Prostate gland (tissue), 2 donors: ENCODE results near the gene KDM4C. TPM values are rescaled to one million over a fixed set of nuclear protein-coding genes. Genes with fewer than 3 reads are reported as not detected.

ENCODE experiments used
- DNase-seq: peaks from one replicate; pipeline ENCODE4 v3.0.0-alpha.2; 2019; ENCODE audit warnings: low spot score
- H3K27ac ChIP-seq, 2 donors: fragments of 200-600 bp; sonication (generic); 2 replicates each; pipeline ENCODE4 v1.5.1; 2017 to 2019
- H3K27me3 ChIP-seq: fragments of 200-600 bp; sonication (generic); replicated peaks from 2 replicates; pipeline ENCODE4 v1.5.1; 2019; ENCODE audit not compliant: insufficient read depth
- H3K36me3 ChIP-seq, 2 donors: fragments of 200-600 bp; sonication (generic); 1 replicate in 1 of 2; 2 replicates in 1 of 2; pipeline versions ENCODE4 v1.5.1 to v1.8.1; 2017 to 2019
- H3K4me1 ChIP-seq: fragments of 200-600 bp; sonication (generic); replicated peaks from 2 replicates; pipeline ENCODE4 v1.5.1; 2019
- H3K4me3 ChIP-seq, 2 donors: fragments of 200-600 bp; sonication (generic); 2 replicates each; pipeline ENCODE4 v1.5.1; 2017 to 2019
- H3K9me3 ChIP-seq: fragments of 200-600 bp; sonication (generic); 2 replicates; pipeline ENCODE4 v1.5.1; 2017
- POLR2A ChIP-seq: fragments of 450-650 bp; IDR thresholded peaks from one replicate; pipeline ENCODE4 v1.6.1; 2016; ENCODE audit warnings: antibody characterized with exemption, mild to moderate bottlenecking
- POLR2AphosphoS5 ChIP-seq: sonication (generic); formaldehyde crosslinking; IDR thresholded peaks from one replicate; pipeline ENCODE4 v1.6.1; 2017; ENCODE audit warnings: antibody characterized with exemption
- WGBS: methylation state at CpG from one replicate; pipeline ENCODE4 v1.1.5; 2018; 5-methylcytosine and 5-hydroxymethylcytosine counted together
- intact Hi-C: fragments of 100-400 bp; cut with DNase I; formaldehyde crosslinking; loops from one replicate; pipeline ENCODE4 v1.14.2; 2022
- total RNA-seq, 2 donors: library from RNA; depleted of rRNA; stranded (reverse); fragments of >200 nt; gene quantifications; one replicate each; pipeline ENCODE4 v1.1.0, GENCODE V29; 2016
- TF ChIP-seq, protein P1 (sequence below), 4 experiments: fragments of 200-600 bp in 2 of 4; fragments of 450-650 bp in 2 of 4; sonication (generic) in 2 of 4; IDR thresholded peaks; 1 replicate in 3 of 4; 2 replicates in 1 of 4; pipeline ENCODE4 v1.5.1; 2016 to 2019; ENCODE audit warnings: antibody characterized with exemption in 4 of 4, mild to moderate bottlenecking in 2 of 4, moderate library complexity in 2 of 4

The KDM4C gene
- total RNA-seq, 2 donors from 2014 or later: 18.1 to 27.7 TPM

DNA sequence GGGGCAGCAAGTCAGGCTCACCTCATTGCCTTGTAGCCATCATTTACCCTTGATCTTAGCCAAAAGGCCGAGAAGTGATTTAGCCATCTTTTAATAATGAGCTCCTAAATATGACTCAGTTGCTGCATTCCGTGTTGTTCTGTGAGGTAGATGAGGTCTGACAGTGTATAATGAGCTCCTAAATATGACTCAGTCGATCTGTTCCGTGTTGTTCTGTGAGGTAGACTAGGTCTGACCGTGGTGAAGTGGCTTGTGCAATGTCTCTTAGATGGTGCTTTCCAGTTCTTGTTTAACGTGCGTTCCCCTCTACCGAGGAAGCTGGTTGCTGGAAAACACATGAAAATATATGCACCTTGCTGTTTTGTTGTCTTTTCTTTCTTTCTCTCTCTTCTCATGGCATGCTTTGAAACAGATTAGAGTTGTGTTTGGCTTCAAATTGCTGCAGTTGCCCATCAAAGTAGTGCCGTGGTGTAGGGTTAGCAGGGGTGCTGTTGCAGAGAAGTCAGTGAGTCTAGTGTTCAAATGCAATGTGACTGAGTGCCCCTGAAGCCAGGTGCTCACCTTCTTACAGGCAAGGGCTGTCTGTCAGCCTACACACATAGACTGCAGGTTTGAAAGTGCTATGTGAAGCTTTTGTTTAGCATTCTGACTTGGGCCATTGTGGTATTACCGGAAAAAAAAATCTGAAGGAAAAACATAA is 118.6 kb downstream of the KDM4C start:
- H3K9me3 ChIP-seq: no peaks in the 10 kb centered on the region
- no peak overlapping the region for H3K27ac ChIP-seq
- H3K27me3 ChIP-seq: no peaks in the 10 kb centered on the region
- TF ChIP-seq, protein P1, sequence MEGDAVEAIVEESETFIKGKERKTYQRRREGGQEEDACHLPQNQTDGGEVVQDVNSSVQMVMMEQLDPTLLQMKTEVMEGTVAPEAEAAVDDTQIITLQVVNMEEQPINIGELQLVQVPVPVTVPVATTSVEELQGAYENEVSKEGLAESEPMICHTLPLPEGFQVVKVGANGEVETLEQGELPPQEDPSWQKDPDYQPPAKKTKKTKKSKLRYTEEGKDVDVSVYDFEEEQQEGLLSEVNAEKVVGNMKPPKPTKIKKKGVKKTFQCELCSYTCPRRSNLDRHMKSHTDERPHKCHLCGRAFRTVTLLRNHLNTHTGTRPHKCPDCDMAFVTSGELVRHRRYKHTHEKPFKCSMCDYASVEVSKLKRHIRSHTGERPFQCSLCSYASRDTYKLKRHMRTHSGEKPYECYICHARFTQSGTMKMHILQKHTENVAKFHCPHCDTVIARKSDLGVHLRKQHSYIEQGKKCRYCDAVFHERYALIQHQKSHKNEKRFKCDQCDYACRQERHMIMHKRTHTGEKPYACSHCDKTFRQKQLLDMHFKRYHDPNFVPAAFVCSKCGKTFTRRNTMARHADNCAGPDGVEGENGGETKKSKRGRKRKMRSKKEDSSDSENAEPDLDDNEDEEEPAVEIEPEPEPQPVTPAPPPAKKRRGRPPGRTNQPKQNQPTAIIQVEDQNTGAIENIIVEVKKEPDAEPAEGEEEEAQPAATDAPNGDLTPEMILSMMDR (IDR thresholded peaks at IDR 0.05): no peak
- TF ChIP-seq POLR2AphosphoS5 (no peak), POLR2A (no peak)
- H3K36me3 ChIP-seq: no peaks in the 10 kb centered on the region
- no peaks in the 10 kb centered on the region for H3K4me1 ChIP-seq
- DNase-seq: no peak
- intact Hi-C loops: no loop called here
- WGBS: 95% methylated on average over 10 of the region's 10 CpGs
- no peak overlapping the region for H3K4me3 ChIP-seq

DNA sequence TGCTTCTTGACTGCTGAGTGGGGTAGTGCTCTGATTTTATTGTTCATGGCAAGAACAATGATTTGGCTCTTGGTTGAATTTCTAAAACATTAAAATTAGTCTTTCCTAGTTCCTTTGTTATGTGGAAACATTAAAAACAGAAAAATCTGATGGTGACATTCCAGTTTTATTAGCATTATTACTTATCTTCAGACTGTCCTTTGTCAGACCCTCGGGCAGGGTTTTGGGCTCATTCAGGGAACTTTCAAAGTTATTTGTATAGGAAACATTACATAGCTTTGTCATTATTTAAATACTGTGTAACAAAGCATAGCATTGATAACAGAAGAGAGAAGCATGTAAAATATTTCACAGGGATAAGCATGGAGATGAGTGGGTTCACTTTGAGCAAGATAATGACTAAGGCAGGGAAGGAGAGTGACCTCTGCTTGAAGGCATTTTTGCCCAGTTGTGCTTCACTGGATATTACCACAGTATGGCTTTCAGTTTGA is 119.9 kb downstream of the KDM4C start:
- no peak for TF ChIP-seq POLR2A
- no peak for TF ChIP-seq POLR2AphosphoS5
- TF ChIP-seq, protein P1 (IDR thresholded peaks at IDR 0.05): no peak
- no peak overlapping the region for H3K4me3 ChIP-seq
- no peaks in the 10 kb centered on the region for H3K36me3 ChIP-seq
- no peak for DNase-seq
- intact Hi-C loops: no loop called here
- no peaks in the 10 kb centered on the region for H3K9me3 ChIP-seq
- WGBS: 42% methylated on average over 1 of the region's 1 CpG
- H3K27ac ChIP-seq: no peak overlapping the region
- no peaks in the 10 kb centered on the region for H3K4me1 ChIP-seq
- no peaks in the 10 kb centered on the region for H3K27me3 ChIP-seq

DNA sequence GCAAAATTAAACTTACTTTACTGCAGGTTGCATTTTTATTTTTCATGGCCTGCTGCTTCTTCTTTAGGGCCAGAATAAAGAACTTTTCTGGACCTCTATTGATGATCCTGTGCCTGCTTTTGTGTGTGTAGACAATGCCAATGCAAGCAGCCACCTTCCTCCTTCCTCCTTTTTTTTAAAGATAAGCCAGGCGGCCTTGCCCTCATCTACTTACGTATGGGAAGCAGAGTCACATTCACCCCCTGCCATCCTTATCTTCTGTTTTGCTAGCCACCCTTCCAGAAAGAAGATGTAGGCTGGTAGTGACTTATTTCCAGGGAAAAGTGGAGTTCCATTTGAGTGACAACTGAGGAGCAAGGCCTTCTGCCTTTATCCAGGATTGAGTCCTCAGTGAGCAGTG is 122.9 kb downstream of the KDM4C start:
- no peak for DNase-seq
- Histone ChIP-seq H3K4me3 (no peak overlapping the region), H3K27ac (no peak overlapping the region), H3K4me1 (no peaks in the 10 kb centered on the region), H3K27me3 (no peaks in the 10 kb centered on the region), H3K9me3 (no peaks in the 10 kb centered on the region), H3K36me3 (no peaks in the 10 kb centered on the region)
- TF ChIP-seq, protein P1 (IDR thresholded peaks at IDR 0.05): no peak
- TF ChIP-seq POLR2A (no peak), POLR2AphosphoS5 (no peak)
- WGBS: 98% methylated on average over 2 of the region's 2 CpGs
- intact Hi-C loops: no loop called here

DNA sequence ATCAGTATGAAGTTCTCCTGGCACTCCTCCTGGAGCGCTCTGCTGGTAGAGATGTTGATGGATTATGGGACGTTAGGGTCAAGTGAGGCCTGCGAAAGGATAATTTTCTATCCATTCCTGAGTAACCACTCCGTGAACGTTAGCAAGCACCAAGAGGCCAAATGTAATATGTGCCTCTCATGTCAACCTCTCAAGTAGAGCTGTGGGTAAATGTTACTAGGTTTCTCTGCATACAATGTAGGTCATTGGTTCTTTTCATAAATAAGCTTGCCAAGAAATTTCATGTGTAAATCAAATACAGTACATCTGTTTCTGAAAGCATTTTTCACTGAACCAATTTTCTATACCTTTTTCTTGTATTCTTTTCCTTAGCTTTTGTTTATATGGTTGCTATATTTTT is 126.3 kb downstream of the KDM4C start:
- no peak for DNase-seq
- TF ChIP-seq, protein P1 (IDR thresholded peaks at IDR 0.05): no peak
- TF ChIP-seq POLR2AphosphoS5: no peak
- TF ChIP-seq POLR2A: no peak
- WGBS: 57% methylated on average over 5 of the region's 5 CpGs
- Histone ChIP-seq H3K27me3 (no peaks in the 10 kb centered on the region), H3K4me1 (no peaks in the 10 kb centered on the region), H3K27ac (no peak overlapping the region), H3K9me3 (no peaks in the 10 kb centered on the region), H3K36me3 (no peaks in the 10 kb centered on the region), H3K4me3 (no peak overlapping the region)
- intact Hi-C loops: no loop called here

DNA sequence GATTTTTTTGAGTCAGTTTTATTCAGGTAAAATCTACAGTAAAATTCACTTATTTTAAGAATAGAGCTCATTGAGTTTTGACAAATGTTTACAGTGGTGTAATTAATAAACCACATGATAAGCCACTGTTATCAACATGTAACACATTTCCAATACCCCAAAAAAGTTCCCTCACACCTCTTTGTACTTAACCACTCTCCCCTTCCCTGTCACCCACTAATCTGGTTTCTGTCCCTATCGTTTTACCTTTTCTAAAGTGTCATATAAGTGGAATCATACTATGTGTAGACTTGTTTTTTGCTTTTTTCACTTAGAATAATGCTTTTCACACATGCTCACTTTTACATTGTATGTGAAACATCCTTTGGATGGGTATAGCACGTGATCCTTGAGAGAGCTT is 127.2 kb downstream of the KDM4C start:
- no peak for DNase-seq
- WGBS: 84% methylated on average over 2 of the region's 2 CpGs
- H3K36me3 ChIP-seq: no peaks in the 10 kb centered on the region
- H3K27me3 ChIP-seq: no peaks in the 10 kb centered on the region
- no peaks in the 10 kb centered on the region for H3K4me1 ChIP-seq
- intact Hi-C loops: no loop called here
- H3K4me3 ChIP-seq: no peak overlapping the region
- H3K27ac ChIP-seq: no peak overlapping the region
- no peaks in the 10 kb centered on the region for H3K9me3 ChIP-seq
- no peak for TF ChIP-seq POLR2A
- TF ChIP-seq, protein P1 (IDR thresholded peaks at IDR 0.05): no peak
- no peak for TF ChIP-seq POLR2AphosphoS5
